Right ventricle myocardium superior (tissue), 1 donor: ENCODE measurements around the gene PICALM. TPM values are rescaled to one million over a fixed set of nuclear protein-coding genes. Genes with fewer than 3 reads are reported as not detected.
"Not testable (repeated sequence)": the region's sequence is repeated elsewhere in the genome, so short reads cannot be mapped to it uniquely, and the experiment has no call there.

Source experiments
- ATAC-seq: fragments of 200-7000 bp; cut with Tn5 transposase; one replicate; pipeline ENCODE4 v1.9.1; 2020; ENCODE audit warnings: mild to moderate bottlenecking; ENCODE audit not compliant: poor library complexity
- DNase-seq: peaks from one replicate; pipeline ENCODE4 v3.0.0-alpha.2; 2020
- intact Hi-C: fragments of 100-400 bp; cut with DNase I; formaldehyde crosslinking; loops from one replicate; pipeline ENCODE4 v1.11.2; 2022
- total RNA-seq: library from RNA; stranded (reverse); fragmentation: NEBNext Ultra II Directional; extraction: Animal tissue kit (Norgen Biotek cat#: 25700); gene quantifications from one replicate; pipeline ENCODE4 v1.2.1, GENCODE V29; 2021
- donor health status: DM: no; HTN: yes; CAD: no; lungs with severe emphysema.

The PICALM gene
- total RNA-seq, 1 donor from 2014 or later = 119 TPM

DNA sequence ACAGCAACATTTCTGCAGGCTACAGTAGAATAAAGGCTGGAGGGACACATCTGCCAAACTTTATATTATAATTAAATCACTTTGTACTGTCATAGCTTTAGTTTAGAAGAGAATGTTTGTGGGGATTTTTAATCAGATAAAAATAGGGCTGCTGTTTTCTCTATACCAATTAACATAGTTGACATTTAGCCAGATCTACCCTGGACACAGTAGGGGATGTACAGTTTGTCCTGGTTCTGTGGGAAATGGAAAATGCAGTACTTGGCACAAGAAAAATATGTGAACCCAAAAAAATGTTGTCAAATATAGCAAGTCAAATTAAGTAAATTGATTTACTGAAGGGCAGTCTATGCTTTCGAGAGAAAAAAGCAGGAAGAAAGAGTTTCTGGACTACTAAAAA, 20.8 kb upstream of the PICALM start:
- intact Hi-C loops = no loop called here
- no peak for DNase-seq
- peak; percentile 61 for ATAC-seq

GRCh38 chr11:86087688-86088087, 18.8 kb upstream of the PICALM start:
- DNase-seq, intact Hi-C loops, ATAC-seq: not testable (repeated sequence)

DNA sequence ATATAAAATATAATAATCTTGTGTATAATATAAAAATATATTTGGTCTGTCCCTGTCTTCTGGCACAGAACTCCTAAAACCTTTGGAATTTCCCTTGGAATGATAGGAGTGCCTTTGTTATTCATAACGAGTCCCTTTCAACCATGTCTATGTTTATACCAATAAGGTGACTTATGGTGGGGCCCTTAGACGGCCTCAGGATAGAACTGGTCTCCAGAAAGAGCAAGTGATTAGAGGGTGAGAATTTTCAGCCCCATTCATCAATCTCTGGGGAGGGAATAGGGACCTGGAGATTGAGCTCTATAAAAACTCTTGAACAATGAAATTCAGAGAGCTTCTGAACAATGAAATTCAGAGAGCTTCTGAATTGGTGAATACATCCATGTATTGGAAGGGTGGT, 18.4 kb upstream of the PICALM start:
- DNase-seq = no peak
- ATAC-seq = no peak

DNA sequence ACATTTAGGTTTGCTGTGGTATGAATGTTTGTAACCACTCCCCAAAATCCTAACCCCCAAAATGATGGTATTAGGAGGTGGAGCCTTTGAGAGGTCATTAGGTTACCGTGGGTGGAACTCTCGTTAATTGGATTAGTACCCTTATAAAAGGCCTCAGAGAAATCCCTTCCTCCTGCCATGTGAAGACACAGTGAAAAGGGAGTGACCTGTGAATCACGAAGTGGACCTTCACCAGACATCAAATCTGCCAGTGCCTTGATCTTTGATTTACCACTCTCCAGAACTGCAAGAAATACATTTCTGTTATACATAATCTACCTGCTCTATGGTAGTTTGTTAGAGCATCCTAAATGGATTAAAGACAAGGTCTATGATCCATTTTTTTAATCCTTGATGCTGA, 12.6 kb upstream of the PICALM start:
- intact Hi-C loops = no loop called here
- no peak for DNase-seq
- ATAC-seq = no peak

More for the DNA sequence above, 18.4 kb upstream of the PICALM start:
- intact Hi-C loops = no loop called here

DNA sequence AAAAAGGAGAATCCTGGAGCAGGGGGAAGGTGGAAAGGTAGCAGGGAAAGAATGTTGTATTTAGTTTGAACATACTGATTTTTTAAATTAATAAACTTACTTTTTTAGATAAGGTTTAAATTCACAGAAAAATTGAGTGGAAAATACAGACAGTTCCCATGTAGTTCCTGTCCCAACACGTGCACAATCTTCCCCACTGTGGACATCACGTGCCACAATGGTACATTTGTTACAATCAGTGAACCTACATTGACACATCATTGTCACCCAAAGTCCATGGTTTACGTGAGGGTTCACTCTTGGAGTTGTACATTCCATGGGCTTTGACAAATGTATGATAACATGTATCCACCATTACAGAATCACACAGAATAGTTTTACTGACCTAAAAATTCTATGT, 10.5 kb upstream of the PICALM start:
- DNase-seq (no peak), ATAC-seq (no peak)
- intact Hi-C loops = no loop called here

DNA sequence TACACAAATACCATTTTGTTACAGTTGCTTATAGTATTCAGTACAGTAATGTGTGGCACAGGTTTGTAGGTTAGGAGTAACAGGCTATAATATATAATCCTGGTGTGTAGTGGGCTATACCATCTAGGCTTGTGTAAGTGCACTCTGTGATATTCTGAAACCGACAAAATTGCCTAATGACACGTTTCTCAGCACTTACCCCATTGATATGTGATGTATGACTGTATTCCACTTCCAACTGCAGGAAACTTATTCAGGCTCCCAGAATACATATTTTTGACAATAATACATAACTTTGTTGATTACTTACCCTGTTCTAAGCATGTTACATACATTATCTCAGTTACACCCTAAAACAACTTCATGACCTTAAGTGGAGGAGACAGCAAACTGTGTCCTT, 5.1 kb upstream of the PICALM start:
- DNase-seq (no peak), ATAC-seq (no peak)
- intact Hi-C loops = no loop called here

DNA sequence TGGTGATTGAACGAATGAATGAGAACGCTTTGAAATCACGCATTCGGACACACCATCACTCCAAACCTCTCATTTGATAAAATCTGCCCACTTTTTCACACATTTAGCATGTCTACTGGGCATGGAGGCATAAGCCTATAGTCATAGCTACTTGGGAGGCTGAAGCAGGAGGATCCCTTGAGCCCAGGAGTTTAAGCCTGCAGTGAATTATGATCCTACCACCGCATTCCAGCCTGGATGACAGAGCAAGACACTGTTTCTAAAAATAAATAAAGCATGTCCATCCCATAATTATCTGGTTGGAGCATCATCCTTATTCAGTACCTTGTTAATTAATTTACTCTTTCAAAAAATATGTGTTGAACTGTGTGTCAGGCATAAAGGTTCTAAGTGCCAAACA, 3.3 kb upstream of the PICALM start:
- no peak for DNase-seq
- intact Hi-C loops = no loop called here
- no peak for ATAC-seq

GRCh38 chr11:86070142-86071056, 1.5 kb upstream of the PICALM start:
- ATAC-seq = no peak
- no peak for DNase-seq
- intact Hi-C loops = no loop called here

DNA sequence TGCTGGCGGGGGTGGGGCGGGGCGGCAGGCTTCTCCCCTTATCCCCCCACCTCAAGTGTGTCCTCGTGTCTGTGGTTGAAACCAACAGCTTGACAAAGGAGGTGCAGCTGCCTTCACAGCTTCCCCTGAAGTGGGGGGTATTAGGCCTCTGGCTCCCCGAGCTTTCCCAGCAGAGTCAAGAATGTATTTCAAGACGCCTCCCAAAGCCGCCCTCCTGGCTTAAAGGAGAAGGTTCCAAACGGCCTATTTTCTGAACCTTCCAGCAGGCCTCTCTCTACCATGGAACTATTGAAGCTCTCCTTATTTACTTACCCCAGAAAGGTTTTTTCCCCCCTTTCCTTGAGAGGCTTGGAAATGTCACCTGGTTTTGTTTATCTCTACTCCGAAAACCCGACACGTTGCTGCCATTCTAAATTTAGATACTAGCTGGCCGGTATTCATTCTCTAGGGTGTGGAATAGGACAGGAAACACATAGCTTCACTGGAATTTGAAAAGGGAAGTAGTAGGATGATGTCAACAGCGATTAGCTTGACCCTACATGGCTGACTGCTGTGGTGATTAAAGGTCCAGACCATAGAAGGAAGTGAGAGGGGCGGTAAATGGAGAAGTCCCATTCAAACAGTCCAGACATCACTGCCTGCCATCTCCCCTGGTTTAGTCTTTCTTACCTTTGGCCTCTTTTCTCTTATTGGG, 671 bp upstream of the PICALM start:
- ATAC-seq (peak; percentile 56), DNase-seq (no peak)
- intact Hi-C loops = no loop called here

DNA sequence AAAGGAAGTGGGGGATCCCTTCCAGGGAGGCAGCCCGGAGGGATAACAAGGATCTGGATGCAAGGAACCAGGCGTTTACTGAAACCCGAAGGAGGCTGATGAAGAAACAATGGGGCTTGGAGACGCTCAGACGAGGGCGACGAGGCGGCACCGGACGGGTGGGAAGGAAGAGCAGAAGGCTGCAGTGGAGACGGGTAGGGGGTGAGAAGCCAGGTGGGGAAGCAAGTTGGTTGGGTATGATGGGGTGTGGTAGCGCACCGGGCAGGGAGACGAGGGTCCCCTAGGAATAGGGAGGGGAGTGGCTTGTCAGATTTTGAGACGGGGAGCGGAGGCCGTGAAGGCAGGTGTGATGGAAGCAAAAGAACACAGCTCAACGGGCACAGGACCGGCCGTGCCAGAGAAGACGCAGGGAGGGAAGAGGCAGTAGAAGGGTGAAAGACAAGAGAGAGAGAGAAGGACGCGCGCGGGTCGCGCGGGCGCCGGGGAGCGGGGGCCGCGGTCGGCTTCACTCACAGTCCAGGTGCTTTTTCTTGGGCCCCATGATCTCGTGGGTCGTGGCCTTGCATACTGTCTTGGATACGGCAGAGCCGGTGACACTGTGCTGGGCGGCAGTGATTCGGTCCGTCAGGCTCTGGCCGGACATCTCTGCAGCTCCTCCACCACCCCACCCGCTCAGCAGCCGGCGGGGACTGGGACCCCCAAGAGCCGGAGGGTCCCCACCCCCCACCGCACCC, 579 bp downstream of the PICALM start:
- DNase-seq (peak; percentile 63), ATAC-seq (peak; percentile 20)
- intact Hi-C loops = no loop called here

DNA sequence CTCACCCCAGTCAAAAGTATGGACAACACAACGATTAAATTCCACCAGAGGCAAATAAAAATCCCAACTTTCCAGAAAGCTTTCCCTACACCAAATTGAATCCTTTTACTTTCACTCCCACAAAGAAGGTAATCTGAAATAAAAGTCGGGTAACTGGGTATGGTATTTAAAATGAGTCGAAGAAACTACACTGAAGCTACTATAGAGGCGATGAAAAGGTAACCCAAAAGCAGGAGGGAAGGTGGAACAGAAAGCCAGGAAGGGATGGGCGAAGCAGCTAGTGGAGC, 1.1 kb downstream of the PICALM start:
- intact Hi-C loops = no loop called here
- DNase-seq (no peak), ATAC-seq (no peak)

DNA sequence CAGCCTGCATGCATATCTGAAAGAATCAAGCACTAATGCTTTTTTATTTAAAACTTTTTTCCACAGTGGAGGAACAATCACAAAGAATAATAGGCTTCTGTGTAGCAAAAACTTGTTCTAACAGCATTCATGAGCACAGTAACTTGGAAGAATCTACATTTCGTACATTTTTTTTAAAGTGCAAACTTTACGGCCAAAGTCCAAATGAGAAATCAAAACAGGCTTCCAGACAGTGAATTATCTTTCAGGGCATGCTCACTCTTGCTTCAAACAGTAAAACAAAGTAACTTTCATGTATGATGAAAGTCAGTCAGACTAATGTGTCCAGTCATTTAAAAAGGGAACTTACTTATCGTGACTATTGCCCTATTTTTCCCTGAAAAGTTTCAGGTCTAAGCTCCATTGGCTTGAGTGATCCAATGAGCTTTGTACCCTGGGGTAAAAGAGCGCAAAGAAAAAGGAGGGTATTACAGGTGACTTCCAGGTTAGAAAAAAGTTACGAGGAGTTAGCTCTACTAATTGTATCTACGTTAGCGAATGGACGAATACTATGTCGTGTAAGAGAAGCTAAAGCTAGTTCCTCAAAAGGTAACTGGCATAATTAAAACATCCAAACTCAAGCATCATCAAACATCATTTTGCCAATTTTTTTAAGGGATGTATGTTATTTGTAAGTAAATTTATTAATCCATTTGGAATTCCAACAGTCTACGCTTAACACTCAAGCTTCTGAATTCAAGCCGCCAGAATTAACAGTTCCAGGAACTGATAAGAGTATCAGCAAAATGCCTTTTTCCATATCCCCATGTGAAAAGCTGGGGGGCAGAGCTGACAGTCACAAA, 1.7 kb downstream of the PICALM start:
- no peak for DNase-seq
- ATAC-seq = no peak
- intact Hi-C loops = no loop called here

DNA sequence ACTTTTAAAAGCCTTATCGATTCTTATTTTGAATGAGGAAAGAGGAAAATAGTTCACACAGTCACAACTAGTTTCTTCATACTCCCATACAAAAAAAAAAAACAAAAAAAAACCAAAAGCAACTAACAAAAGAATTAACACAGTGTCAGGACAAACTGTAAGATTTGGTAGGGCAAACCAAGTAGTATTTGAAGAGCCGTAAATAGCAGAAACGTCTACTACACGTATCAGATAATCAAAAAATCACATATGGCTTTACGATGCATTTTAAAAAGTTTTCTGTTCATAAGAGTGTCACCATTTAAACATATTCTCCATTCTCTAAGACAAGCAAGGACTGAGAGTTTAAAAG, 2.3 kb downstream of the PICALM start:
- intact Hi-C loops = no loop called here
- DNase-seq (no peak), ATAC-seq (no peak)

DNA sequence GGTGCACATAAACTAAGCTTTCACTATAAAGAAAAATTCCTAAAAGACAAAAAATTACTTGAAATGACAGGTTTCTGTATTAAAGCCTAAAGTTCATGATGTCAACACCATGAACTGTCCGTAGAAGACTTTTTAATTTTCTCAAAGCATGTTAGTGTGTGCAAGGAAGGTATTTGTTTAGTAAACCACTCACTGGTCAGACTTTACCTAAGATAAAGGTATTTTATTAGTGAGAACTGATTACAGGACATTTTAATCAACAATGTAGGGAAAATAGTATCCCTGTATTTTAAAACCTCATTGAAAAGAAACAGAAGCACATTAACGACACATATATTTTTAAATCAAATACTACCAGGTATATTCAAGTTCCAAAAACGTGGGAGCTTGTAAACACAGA, 2.9 kb downstream of the PICALM start:
- DNase-seq = no peak

GRCh38 chr11:86064220-86064803, 4.6 kb downstream of the PICALM start:
- DNase-seq (no peak), ATAC-seq (no peak)
- intact Hi-C loops = no loop called here

More for the DNA sequence above, 2.9 kb downstream of the PICALM start:
- no peak for ATAC-seq
- intact Hi-C loops = no loop called here

- intact Hi-C loops = no loop called here
- DNase-seq (no peak), ATAC-seq (no peak)
Measured at GRCh38 chr11:86063536-86063935, 5.3 kb downstream of the PICALM start.

DNA sequence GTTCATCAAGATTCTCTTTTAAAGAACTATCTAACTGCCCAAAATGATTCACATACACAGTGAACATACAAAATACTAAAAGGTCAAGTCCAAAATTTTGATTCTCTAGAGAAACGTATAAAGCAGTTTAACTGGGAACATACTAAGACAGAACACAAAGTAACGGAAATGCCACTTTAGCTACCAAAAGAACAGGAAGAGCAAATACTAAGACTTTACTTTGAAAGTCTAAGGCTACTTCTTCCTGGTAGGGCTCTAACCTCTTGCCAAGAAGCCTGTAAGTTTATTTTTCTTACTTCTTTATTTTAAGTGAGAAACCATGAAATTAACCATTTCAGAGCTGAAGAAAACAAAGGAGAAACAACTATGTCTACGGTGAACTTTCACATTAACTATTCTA, 6.2 kb downstream of the PICALM start:
- intact Hi-C loops = no loop called here

DNA sequence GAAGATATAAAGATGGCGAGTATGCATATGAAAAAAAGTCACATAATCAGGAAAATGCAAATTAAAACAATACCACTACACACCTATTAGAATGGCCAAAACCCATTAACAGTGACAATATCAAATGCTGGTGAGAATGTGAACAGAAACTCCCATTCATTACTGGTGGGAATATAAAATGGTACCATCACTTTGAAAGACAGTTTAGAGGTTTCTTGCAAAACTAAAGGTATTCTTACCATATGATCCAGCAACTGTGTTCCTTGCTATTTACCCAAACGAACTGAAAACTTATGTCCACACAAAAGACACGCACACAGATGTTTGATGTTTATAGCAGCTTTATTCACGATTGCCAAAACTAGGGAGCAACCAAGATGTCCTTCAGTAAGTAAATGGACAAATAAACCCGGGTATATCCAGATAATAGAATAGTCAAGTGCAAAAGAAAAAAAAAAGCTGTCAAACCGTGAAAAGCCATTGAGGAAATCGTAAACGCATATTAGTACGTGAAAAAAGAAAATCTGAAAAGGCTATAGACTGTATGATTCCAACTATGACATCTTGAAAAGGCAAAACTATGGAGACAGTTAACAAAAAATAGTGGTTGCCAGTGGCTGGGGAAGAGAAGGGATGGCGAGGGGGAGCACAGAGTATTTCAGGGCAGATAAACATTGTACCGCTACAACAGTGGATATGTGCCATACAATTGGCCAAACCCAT, 7.2 kb downstream of the PICALM start:
- DNase-seq (no peak), ATAC-seq (no peak)
- intact Hi-C loops = no loop called here

More for the DNA sequence above, 6.2 kb downstream of the PICALM start:
- DNase-seq = no peak
- ATAC-seq = peak; percentile 51
